ENCODE results near the gene USP14.

DNA sequence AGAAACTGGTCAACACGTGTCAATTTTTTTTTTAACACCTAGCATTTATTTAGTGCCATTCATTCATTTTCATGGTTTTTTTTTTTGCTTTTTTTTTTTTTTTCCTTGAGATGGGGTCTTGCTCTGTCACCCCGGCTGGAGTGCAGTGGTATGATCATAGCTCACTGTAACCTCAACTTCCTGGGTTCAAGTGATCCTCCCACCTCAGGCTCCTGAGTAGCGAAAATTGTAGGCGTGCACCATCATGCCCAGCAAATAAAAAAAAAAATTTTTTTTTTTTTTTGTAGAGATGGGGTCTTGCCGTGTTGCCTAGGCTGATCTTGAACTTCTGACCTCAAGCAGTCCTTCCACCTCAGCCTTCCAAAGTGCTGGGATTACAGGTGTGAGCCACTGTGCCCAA is 21.1 kb downstream of the USP14 start:
- TF ChIP-seq POLR2AphosphoS5 (IDR thresholded peaks at IDR 0.05; ENCODE audit: low read depth) = no peak
- TF ChIP-seq, protein P1, sequence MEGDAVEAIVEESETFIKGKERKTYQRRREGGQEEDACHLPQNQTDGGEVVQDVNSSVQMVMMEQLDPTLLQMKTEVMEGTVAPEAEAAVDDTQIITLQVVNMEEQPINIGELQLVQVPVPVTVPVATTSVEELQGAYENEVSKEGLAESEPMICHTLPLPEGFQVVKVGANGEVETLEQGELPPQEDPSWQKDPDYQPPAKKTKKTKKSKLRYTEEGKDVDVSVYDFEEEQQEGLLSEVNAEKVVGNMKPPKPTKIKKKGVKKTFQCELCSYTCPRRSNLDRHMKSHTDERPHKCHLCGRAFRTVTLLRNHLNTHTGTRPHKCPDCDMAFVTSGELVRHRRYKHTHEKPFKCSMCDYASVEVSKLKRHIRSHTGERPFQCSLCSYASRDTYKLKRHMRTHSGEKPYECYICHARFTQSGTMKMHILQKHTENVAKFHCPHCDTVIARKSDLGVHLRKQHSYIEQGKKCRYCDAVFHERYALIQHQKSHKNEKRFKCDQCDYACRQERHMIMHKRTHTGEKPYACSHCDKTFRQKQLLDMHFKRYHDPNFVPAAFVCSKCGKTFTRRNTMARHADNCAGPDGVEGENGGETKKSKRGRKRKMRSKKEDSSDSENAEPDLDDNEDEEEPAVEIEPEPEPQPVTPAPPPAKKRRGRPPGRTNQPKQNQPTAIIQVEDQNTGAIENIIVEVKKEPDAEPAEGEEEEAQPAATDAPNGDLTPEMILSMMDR (conservative IDR thresholded peaks at IDR 0.05; ENCODE audit: low read depth in 2 of 2) = no peak
- TF ChIP-seq CREB1 (CRISPR knock-in tag; IDR thresholded peaks at IDR 0.05; ENCODE audit: low read depth) = no peak
- no peak for TF ChIP-seq EZH2 (IDR thresholded peaks at IDR 0.05; ENCODE audit: low read depth, unreplicated experiment)
- TF ChIP-seq, protein P2, sequence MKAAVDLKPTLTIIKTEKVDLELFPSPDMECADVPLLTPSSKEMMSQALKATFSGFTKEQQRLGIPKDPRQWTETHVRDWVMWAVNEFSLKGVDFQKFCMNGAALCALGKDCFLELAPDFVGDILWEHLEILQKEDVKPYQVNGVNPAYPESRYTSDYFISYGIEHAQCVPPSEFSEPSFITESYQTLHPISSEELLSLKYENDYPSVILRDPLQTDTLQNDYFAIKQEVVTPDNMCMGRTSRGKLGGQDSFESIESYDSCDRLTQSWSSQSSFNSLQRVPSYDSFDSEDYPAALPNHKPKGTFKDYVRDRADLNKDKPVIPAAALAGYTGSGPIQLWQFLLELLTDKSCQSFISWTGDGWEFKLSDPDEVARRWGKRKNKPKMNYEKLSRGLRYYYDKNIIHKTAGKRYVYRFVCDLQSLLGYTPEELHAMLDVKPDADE (IDR thresholded peaks at IDR 0.05) = no peak
- TF ChIP-seq, protein P3, sequence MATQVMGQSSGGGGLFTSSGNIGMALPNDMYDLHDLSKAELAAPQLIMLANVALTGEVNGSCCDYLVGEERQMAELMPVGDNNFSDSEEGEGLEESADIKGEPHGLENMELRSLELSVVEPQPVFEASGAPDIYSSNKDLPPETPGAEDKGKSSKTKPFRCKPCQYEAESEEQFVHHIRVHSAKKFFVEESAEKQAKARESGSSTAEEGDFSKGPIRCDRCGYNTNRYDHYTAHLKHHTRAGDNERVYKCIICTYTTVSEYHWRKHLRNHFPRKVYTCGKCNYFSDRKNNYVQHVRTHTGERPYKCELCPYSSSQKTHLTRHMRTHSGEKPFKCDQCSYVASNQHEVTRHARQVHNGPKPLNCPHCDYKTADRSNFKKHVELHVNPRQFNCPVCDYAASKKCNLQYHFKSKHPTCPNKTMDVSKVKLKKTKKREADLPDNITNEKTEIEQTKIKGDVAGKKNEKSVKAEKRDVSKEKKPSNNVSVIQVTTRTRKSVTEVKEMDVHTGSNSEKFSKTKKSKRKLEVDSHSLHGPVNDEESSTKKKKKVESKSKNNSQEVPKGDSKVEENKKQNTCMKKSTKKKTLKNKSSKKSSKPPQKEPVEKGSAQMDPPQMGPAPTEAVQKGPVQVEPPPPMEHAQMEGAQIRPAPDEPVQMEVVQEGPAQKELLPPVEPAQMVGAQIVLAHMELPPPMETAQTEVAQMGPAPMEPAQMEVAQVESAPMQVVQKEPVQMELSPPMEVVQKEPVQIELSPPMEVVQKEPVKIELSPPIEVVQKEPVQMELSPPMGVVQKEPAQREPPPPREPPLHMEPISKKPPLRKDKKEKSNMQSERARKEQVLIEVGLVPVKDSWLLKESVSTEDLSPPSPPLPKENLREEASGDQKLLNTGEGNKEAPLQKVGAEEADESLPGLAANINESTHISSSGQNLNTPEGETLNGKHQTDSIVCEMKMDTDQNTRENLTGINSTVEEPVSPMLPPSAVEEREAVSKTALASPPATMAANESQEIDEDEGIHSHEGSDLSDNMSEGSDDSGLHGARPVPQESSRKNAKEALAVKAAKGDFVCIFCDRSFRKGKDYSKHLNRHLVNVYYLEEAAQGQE (IDR thresholded peaks at IDR 0.05; ENCODE audit: unreplicated experiment) = no peak
- TF ChIP-seq EZH2phosphoT487 (IDR thresholded peaks at IDR 0.05; ENCODE audit: unreplicated experiment) = no peak
- no peak for TF ChIP-seq JUNB (IDR thresholded peaks at IDR 0.05; ENCODE audit: unreplicated experiment)
- TF ChIP-seq STAT1 (IDR thresholded peaks at IDR 0.05; ENCODE audit: unreplicated experiment) = no peak
- TF ChIP-seq NANOG (IDR thresholded peaks at IDR 0.05; ENCODE audit: borderline replicate concordance) = no peak
- TF ChIP-seq, protein P4, sequence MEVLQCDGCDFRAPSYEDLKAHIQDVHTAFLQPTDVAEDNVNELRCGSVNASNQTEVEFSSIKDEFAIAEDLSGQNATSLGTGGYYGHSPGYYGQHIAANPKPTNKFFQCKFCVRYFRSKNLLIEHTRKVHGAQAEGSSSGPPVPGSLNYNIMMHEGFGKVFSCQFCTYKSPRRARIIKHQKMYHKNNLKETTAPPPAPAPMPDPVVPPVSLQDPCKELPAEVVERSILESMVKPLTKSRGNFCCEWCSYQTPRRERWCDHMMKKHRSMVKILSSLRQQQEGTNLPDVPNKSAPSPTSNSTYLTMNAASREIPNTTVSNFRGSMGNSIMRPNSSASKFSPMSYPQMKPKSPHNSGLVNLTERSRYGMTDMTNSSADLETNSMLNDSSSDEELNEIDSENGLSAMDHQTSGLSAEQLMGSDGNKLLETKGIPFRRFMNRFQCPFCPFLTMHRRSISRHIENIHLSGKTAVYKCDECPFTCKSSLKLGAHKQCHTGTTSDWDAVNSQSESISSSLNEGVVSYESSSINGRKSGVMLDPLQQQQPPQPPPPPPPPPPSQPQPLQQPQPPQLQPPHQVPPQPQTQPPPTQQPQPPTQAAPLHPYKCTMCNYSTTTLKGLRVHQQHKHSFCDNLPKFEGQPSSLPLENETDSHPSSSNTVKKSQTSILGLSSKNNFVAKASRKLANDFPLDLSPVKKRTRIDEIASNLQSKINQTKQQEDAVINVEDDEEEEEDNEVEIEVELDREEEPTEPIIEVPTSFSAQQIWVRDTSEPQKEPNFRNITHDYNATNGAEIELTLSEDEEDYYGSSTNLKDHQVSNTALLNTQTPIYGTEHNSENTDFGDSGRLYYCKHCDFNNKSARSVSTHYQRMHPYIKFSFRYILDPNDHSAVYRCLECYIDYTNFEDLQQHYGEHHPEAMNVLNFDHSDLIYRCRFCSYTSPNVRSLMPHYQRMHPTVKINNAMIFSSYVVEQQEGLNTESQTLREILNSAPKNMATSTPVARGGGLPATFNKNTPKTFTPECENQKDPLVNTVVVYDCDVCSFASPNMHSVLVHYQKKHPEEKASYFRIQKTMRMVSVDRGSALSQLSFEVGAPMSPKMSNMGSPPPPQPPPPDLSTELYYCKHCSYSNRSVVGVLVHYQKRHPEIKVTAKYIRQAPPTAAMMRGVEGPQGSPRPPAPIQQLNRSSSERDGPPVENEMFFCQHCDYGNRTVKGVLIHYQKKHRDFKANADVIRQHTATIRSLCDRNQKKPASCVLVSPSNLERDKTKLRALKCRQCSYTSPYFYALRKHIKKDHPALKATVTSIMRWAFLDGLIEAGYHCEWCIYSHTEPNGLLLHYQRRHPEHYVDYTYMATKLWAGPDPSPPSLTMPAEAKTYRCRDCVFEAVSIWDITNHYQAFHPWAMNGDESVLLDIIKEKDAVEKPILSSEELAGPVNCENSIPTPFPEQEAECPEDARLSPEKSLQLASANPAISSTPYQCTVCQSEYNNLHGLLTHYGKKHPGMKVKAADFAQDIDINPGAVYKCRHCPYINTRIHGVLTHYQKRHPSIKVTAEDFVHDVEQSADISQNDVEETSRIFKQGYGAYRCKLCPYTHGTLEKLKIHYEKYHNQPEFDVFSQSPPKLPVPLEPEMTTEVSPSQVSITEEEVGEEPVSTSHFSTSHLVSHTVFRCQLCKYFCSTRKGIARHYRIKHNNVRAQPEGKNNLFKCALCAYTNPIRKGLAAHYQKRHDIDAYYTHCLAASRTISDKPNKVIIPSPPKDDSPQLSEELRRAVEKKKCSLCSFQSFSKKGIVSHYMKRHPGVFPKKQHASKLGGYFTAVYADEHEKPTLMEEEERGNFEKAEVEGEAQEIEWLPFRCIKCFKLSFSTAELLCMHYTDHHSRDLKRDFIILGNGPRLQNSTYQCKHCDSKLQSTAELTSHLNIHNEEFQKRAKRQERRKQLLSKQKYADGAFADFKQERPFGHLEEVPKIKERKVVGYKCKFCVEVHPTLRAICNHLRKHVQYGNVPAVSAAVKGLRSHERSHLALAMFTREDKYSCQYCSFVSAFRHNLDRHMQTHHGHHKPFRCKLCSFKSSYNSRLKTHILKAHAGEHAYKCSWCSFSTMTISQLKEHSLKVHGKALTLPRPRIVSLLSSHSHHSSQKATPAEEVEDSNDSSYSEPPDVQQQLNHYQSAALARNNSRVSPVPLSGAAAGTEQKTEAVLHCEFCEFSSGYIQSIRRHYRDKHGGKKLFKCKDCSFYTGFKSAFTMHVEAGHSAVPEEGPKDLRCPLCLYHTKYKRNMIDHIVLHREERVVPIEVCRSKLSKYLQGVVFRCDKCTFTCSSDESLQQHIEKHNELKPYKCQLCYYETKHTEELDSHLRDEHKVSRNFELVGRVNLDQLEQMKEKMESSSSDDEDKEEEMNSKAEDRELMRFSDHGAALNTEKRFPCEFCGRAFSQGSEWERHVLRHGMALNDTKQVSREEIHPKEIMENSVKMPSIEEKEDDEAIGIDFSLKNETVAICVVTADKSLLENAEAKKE (CRISPR knock-in tag; IDR thresholded peaks at IDR 0.05) = no peak
- TF ChIP-seq ZNF331 (CRISPR knock-in tag; IDR thresholded peaks at IDR 0.05; ENCODE audit: low read depth) = no peak
- no peak for TF ChIP-seq ZNF114 (CRISPR knock-in tag; IDR thresholded peaks at IDR 0.05)

All from GM23338 (cell line).